Activated effector memory CD4-positive, alpha-beta T cell treated with anti-CD3 and anti-CD28 coated beads, Interleukin-2, amount 50 U/mL, for 16 hours (primary cell): ENCODE measurements around the gene BTRC.
"Not testable (repeated sequence)": the region's sequence is repeated elsewhere in the genome, so short reads cannot be mapped to it uniquely, and the experiment has no call there.

ENCODE experiments used
- DNase-seq: peaks from one replicate; pipeline ENCODE4 v3.0.0-alpha.2; 2020

The BTRC gene

GRCh38 chr10:101351017-101351416 is 2.9 kb upstream of the BTRC start:
- DNase-seq = no peak

GRCh38 chr10:101351477-101351876 is 2.5 kb upstream of the BTRC start:
- no peak for DNase-seq

- DNase-seq = not testable (repeated sequence)
Measured at GRCh38 chr10:101352857-101353256, 1.1 kb upstream of the BTRC start.

GRCh38 chr10:101354328-101355071 is 535 bp downstream of the BTRC start:
- peak; percentile 78 for DNase-seq

GRCh38 chr10:101355072-101355706 is 1.2 kb downstream of the BTRC start:
- DNase-seq = no peak

GRCh38 chr10:101356132-101356531 is 2.2 kb downstream of the BTRC start:
- DNase-seq = no peak

GRCh38 chr10:101357958-101358357 is 4.0 kb downstream of the BTRC start:
- DNase-seq = no peak

- DNase-seq = no peak
Measured at GRCh38 chr10:101358706-101359300, 4.8 kb downstream of the BTRC start.

- not testable (repeated sequence) for DNase-seq
Measured at GRCh38 chr10:101360090-101360489, 6.1 kb downstream of the BTRC start.

GRCh38 chr10:101360841-101361240 is 6.9 kb downstream of the BTRC start:
- not testable (repeated sequence) for DNase-seq

- DNase-seq = no peak
Measured at GRCh38 chr10:101363850-101364400, 10.0 kb downstream of the BTRC start.

- DNase-seq = no peak
Measured at GRCh38 chr10:101364721-101365120, 10.8 kb downstream of the BTRC start.

- DNase-seq = no peak
Measured at GRCh38 chr10:101367569-101368453, 13.8 kb downstream of the BTRC start.

- no peak for DNase-seq
Measured at GRCh38 chr10:101373063-101373462, 19.1 kb downstream of the BTRC start.

GRCh38 chr10:101373993-101374392 is 20.0 kb downstream of the BTRC start:
- not testable (repeated sequence) for DNase-seq

- no peak for DNase-seq
Measured at GRCh38 chr10:101375076-101375475, 21.1 kb downstream of the BTRC start.

- DNase-seq = no peak
Measured at GRCh38 chr10:101379663-101380352, 25.8 kb downstream of the BTRC start.

GRCh38 chr10:101380353-101381017 is 26.5 kb downstream of the BTRC start:
- DNase-seq = no peak

GRCh38 chr10:101385866-101386658 is 32.1 kb downstream of the BTRC start:
- DNase-seq = no peak

- no peak for DNase-seq
Measured at GRCh38 chr10:101386659-101387259, 32.8 kb downstream of the BTRC start.
